Frontal cortex (tissue), 4 donors: ENCODE measurements around the gene MZT2A. TPM values are rescaled to one million over a fixed set of nuclear protein-coding genes. Genes with fewer than 3 reads are reported as not detected.
A peak's percentile ranks its signal among the peaks of the same experiment; 100 is the strongest.
"Not testable (repeated sequence)": the region's sequence is repeated elsewhere in the genome, so short reads cannot be mapped to it uniquely, and the experiment has no call there.

Source experiments
- DNase-seq, 2 donors: peaks; one replicate each; pipeline ENCODE4 v3.0.0; 2012; ENCODE audit warnings: low spot score in 2 of 2
- FAIRE-seq: peaks from 2 replicates; lab custom pipeline; 2012; peaks lifted over from hg19 to GRCh38; lab: Jason Lieb, UNC
- total RNA-seq: library from RNA; depleted of rRNA; stranded (reverse); fragments of >200 nt; gene quantifications from one replicate; pipeline ENCODE4 v1.2.3, GENCODE V29; 2014
- donor health status: control.
- donor health status: control.
- donor health status: control.

MZT2A gene
- total RNA-seq, 1 donor from 2014 or later = 40.4 TPM

DNA sequence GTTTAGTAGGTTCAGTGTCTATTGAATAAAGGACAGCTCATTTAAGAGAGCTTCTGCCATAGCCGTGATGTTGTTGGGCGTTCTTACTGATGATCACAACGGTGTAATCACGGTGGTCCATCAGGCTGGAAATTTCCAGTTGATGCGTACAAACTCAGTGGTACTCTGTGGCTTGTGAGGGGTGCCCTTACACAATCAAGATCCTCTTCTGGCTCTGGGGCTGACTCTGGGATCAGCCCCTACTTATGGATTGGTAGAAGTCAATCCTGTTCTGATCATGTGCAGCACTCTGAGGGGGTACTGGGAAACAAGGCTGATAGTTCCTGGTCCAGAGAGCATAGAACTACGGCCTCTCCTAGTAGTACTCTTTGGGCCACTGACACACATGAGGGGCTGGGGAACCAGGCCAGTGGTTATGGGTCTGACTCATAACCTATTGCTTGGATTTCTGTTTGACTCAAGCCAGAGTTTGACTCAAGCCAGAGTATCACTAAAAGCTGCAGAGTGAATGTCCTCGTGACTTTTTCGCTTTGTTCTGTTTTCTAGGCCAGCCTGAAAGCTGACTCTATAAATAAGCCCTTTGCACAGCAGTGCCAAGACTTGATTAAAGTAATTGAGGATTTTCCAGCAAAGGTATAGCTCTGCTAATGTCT lies 6.2 kb upstream of the MZT2A start:
- DNase-seq, FAIRE-seq: not testable (repeated sequence)

DNA sequence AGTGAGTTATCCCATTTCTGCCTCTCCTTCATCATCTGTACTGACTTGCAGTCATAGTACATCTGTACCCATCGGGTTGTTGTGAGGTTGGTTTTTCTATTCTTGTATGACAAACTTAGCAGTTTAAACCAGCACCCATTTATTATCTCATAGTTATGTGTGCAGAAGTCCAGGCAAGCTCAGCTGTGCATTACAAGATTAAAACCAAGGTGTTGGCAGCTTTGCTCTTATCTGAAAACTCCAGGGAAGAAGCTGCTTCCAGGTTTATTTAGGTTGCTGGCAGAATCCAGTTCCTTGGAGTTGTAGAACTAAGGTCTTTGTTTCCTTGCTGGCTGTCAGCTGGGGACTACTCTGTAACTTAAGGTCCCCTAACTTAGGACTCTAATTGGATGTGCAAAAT lies 3.3 kb upstream of the MZT2A start:
- DNase-seq, FAIRE-seq: not testable (repeated sequence)

DNA sequence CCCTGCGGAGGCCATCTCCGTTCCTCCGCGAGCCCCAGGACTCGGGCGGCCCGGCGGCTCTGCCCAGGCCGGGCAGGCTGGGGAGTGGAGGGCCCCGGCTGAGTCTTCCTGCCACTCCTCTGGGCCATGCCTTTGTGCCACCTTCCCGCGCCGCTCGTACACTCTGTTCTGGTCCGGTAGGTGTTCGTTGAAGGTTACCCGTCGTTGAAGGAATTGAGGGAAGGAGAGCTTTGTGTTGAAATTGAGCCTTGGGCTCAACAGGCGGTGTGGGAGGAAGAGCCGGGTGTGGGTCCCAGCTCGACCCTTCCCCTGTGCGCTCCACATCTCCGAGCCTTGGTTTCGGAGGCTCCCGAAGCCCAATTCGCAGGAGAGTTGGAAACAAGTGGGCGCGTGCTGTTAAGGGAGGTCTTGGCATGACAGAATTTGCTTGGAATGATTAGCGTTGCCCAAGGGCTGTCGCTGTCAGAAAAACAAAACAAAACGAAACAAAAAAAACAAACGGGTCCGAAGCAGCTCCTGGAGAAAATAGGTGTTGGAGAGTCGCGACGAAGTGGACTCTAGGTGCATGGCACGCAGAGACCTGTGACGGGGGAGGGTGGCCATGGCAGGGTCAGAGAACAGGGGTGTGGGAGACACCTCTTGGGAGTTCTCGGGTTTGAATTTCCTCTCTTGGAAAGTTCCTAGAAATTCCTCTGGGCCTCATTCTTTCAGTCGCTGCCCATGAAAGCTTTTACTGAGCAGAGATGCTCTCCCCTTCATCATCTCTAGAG lies 1.2 kb upstream of the MZT2A start:
- no peak for DNase-seq
- no peak for FAIRE-seq

DNA sequence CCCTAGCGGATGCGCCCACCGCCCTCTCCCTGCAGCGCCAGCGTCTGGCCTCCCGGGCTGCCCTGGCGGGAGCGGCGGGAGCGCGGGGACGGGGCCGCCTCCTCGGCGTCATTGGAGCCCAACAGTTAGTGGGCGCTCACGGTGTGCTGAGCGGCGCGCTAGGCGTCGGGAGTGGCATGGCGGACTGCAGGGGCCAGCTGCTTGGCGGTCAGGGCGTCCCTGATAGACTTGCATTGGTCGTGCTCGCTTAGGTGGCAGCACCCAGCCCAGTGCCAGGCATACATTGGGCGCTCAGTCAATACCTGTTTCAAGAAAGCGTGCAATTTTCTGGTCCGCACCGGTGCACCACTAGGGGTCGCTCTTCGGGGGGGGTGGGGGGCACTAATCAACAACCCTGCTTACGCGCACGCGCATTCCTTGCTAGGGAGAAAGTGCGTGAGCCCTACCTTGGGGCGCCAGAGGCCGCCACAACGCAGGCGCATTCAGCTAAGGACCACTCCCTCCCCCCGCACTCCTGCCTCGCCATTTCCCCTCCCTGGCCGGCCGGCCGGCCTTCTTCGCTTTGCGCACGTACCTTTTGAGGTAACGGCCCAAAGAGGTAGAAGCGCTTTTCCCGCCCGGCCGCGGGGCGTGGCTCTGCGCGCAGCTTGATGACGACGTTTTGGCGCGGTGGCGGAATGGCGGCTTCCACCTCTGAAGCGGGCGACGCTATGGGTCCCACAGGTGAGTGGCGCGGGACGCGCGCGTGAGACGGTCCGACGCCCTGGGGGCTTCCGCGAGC lies 411 bp upstream of the MZT2A start:
- FAIRE-seq = no peak

DNA sequence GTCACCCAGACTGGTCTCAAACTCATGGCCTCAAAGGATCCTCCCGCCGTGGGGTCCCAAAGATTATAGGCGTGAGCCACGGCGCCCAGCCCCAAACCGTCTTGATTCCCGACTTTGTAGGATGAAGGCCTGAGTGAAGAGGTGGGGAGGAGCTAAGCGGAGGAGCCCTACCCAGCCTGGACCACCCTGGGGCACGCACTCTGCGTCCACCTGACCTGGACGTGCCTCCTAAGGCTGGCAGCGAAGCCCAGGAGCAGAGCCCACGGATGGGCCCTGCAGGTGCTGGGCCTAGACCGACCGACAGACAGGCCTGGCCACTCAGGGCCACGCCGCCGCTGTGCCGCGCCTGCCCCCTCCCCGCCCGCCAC lies 744 bp downstream of the MZT2A start:
- DNase-seq, FAIRE-seq: not testable (repeated sequence)

More for the DNA sequence above, 411 bp upstream of the MZT2A start:
- DNase-seq = peak; percentile 91 to 94

DNA sequence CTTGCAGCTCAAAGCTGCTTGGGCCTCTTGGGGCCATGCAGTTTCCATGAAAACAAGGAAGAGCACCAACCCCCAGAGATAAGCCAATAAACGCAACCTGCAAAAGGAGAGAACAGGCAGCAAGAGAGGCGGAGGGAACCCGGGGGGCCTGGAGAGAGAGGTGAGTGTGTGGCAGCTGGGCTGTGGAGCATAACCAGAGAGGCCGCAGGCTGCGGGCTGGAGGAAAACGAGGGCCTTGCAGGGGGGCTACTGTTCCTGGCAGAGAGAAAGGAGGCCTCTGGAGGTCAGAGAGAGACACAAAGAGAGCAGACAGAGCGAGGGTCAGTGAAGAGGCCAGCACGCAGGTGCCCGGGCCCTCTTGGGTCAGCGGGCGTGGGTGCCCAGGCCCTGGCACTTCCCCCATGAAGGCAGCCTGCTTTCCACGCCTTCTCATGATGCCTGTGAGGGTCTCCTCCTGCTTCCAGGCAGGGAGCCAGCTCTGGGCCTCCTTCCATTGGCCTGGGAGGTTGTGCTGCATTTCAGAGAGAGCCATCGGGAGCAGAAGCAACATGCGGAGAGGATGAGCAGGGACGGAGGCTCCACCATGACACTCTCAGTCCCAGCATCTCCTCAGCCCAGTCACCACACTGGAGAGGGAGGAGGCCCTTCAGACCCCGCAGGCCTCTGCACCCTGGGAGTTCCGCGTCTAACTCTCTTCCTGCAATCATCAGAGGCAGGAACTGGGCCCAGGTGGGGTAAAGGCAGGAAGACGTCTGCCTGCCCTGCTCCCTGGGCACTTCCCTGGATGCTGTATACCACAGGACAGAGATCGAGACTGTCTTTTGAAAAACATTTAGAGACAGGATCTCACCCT lies 1.4 kb downstream of the MZT2A start:
- FAIRE-seq, DNase-seq: not testable (repeated sequence)

DNA sequence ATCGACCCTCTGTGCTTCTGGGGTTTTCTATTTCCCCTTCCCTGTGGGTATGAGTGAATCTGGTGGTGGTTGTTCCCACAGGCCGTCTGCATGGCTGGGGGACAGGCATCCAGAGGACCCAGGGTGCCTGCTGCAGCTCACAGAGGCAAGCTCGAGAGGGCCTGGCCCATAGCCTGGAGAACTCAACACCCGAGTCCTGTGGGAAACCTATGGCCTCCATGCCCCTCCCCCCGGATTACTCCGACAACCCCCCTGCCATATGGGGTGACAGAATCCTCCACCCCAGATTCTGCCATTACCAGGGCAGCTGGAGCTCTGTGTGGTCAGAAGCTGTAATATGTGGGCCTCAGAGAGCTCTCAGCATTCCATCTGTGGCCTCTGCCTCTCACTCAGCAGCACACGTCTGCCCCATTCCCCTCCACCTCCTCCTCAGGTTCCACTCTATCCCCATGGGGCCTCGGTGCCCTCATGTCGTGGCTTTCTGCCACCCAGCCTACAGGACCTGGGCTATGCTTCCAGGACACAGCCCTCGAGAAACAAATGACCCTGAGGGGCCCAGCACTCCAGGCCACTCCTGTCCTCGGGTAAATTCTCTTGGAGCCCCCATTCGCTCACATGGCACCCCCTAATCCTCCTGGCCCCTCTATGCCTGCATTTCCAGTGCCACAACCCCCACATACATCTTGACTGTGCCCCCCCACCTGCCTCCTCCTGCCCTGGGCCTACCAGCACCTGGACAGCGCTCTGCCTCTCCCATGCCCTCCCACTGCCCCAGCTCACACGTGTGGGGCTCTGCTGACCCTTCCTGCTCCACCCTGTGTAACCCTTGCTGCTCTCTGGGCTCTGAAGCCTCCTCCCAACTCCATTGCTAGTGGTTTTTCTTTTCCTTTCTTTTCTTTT lies 3.6 kb downstream of the MZT2A start:
- FAIRE-seq (no peak), DNase-seq (no peak)

DNA sequence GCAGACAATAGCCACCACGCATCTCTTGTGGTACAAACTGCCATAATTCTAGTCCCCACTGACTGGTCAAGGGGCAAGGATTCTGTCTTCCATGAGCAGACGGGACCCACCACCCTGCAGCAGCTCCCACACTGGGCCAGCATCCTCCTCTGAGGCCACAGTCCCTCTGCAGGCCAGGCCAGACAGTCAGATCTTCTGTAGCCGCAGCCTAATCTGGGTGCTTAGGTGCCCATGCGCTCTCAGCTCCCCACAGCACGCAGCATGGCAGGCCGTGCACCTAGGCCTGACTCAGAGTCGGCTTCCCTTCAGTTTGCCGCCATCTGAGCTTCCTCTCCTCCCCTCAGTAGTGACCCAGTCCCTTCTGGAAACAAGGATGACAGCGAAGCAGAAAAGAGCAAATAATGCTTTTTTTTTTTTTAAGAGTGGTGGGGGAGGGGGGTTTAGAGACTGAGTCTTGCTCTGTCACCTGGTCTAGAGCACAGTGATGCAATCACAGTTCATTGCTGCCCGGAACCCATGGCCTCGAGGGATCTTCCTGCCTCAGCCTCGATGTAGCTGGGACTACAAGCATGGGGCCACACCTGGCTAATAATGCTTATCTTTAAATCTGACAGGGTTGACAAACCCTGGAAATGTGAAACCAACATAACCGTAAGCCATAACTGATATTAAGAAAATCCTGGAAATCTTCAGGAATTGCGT lies 5.8 kb downstream of the MZT2A start:
- FAIRE-seq, DNase-seq: not testable (repeated sequence)

DNA sequence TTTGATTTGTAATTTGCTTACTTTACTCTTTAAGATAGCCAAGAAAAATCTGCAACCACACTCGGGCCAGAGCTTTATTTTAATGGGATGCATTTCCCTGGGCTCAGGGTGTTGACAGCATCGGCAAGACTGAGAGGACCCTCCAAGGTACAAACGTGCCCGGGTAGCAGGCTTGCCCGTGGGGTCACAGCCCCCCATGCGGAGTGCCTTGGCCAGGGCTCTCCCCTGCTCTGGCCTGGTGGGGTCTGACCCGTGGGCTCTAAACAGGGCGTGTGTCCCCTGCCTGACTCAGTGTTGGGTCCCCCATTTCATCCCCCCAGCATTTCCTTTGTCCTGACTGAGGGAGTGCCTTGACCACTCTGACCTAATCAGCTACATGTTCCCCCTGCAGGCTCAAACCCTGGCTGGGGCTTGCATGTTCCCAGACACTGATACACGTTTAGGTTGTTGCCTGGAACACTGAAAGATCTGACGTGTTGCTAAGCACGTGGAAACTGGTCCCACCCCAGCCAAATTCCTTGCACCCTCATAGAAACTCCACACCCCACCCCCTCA lies 7.2 kb downstream of the MZT2A start:
- DNase-seq, FAIRE-seq: not testable (repeated sequence)

DNA sequence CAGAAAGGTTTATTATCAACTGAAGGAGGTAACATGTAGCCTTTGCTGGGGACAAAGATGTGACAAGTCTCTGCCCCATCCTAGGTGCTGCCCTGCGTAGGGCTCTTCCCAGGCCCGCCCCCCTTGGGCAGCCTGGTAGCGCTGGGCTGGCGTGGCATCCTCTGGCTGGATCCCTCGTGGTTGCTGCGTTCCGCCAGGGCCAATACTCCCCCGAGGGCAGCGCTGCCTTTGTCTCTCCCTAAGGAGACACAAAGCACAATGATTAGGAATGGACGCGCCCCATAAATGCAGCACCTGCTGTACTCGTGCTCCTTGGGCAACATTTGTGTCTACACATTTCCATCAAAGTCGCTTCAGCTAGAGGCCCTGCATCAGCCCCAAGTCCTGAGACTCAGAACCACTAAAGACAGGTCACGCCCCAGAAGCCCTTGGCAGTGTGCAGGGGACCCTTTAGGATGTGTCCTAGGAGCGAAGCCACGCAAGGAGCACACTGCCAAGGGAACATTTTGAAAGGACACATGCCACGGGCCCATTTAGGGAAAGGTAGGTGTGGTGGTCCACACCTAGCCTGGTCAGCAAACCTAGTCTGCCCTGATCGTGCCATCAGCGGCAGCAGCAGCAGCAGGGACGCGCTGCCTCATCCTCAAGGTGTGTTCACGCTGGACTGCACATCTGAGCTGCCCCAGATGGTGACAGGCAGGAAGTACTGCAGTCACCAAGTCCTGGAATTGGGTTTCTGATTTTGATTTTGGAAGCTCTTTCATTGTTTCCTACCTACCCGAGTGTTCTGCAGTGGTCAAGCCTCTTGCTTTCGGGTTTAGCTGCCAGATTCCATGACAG lies 8.0 kb downstream of the MZT2A start:
- not testable (repeated sequence) for DNase-seq, FAIRE-seq

DNA sequence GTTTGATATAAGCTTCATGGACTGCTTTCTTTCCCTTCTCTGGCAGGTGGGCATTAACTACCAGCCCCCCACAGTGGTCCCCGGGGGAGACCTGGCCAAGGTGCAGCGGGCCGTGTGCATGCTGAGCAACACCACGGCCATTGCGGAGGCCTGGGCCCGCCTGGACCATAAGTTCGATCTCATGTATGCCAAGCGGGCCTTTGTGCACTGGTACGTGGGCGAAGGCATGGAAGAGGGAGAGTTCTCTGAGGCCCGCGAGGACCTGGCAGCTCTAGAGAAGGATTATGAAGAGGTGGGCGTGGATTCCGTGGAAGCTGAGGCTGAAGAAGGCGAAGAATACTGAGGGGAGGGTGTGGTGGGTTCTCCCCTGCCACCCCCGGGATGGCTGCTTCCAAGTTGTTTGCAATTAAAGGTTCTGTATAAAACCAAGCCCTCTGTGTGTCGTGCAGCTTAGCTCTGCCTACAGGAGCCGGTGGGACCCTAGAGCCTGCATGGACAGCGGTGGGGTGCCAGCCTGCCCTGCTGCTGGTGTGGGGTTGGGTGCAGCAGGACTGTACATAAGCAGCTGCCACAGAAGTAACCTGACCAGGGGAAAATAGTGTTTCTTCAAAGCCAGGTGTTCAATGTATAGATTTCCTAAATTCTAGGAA lies 9.6 kb downstream of the MZT2A start:
- not testable (repeated sequence) for DNase-seq, FAIRE-seq

DNA sequence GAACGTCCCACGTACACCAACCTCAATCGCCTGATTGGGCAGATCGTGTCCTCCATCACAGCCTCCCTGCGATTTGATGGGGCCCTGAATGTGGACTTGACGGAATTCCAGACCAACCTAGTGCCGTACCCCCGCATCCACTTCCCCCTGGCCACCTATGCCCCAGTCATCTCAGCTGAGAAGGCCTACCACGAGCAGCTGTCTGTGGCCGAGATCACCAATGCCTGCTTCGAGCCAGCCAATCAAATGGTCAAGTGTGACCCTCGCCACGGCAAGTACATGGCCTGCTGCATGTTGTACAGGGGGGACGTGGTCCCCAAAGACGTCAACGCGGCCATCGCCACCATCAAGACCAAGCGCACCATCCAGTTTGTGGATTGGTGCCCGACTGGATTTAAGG lies 11.8 kb downstream of the MZT2A start:
- FAIRE-seq, DNase-seq: not testable (repeated sequence)

DNA sequence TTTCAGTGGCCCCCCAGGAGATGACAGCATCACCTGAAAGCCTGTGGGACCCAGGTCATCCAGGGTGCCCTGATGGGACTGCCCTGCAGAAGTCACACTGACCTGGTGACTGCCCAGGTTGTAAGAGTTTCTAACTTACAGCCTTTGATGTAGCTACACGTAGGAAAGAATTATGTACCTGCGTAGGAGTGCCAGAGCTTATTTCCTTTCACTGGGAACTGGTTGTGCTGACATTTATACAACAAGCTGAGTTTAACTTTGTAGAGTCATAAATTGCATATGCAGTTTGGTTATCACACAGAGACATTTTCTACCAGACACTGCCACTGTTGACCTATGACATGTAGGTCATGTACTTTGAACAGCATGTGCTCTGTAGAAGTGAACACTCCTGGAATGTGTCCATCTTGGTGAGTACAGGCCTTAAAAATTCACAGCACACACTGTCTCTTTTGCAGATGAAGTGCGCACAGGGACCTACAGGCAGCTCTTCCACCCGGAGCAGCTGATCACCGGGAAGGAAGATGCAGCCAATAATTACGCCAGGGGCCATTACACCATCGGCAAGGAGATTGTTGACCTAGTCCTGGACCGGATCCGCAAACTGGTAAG lies 13.2 kb downstream of the MZT2A start:
- FAIRE-seq, DNase-seq: not testable (repeated sequence)

DNA sequence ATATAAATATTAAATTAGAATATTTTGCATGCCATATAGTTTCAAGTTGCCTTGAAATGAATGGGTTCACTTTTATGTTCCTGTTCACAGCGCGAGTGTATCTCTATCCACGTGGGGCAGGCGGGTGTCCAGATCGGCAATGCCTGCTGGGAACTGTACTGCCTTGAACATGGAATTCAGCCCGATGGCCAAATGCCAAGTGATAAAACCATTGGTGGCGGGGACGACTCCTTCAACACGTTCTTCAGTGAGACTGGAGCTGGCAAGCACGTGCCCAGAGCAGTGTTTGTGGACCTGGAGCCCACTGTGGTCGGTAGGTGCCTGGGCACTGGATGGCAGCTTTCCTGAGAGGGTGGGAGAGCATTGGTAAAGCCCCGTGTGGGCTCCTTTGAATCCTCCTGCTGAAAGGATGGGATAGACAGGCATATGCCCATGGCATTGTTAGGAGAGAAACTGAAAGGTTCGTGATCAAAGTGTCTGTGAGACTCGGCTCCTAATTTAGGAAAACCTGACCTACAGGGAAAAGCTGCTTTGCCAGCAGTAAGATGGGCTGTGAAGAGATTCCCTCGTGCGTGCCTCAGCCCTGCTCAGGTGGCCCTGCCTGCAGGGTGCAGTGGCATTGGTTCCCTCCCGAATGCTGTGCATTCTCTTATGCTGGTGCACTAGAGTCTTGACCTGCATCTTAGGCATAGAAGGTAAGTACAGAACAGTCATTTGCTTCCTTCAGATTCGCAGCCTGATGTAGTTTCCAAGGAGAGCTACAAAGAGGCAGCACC lies 13.9 kb downstream of the MZT2A start:
- FAIRE-seq, DNase-seq: not testable (repeated sequence)

DNA sequence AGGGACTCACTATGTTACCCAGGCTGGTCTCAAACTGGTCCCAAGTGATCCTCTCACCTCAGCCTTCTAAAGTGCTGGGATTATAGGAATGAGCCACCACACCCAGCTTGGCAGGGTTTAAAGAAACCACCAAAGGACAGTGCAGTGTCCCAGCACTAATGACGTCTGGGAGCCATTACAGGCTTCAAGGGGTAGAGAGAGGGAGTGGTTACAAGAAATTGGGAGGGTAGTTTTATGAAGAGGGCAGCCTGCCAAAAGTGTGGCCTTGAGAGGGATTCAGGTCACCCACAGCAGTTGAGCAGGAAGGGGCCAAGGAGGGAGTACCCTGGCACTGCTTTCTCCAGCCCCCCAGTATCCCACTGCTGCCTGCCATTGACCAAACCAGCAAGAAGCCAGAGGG lies 15.0 kb downstream of the MZT2A start:
- FAIRE-seq, DNase-seq: not testable (repeated sequence)
